VCaP (cell line): Measurements from ENCODE around the gene ARGLU1.
A peak's percentile ranks its signal among the peaks of the same experiment; 100 is the strongest.

Experiments
- H3K27ac ChIP-seq: fragments of 450-650 bp; 2 replicates; pipeline ENCODE4 v1.5.1; 2017
- CTCF ChIP-seq: fragments of 450-650 bp; conservative IDR thresholded peaks from 2 replicates; pipeline ENCODE4 v1.5.1; 2017; ENCODE audit warnings: mild to moderate bottlenecking, moderate library complexity

The ARGLU1 gene

GRCh38 chr13:106528718-106529414 lies 39.1 kb downstream of the ARGLU1 start:
- no peak for TF ChIP-seq CTCF
- peak overlapping the region; percentile 91 for H3K27ac ChIP-seq

GRCh38 chr13:106527826-106528225 lies 40.1 kb downstream of the ARGLU1 start:
- TF ChIP-seq CTCF = no peak
- 0 out of 2 replicates have a peak overlapping the region, but pooled peaks have one; percentile 3 for H3K27ac ChIP-seq

GRCh38 chr13:106527445-106527801 lies 40.5 kb downstream of the ARGLU1 start:
- H3K27ac ChIP-seq = 0 out of 2 replicates have a peak overlapping the region, but pooled peaks have one; percentile 3
- TF ChIP-seq CTCF = no peak

GRCh38 chr13:106526738-106527444 lies 41.0 kb downstream of the ARGLU1 start:
- no peak overlapping the region for H3K27ac ChIP-seq
- TF ChIP-seq CTCF = no peak

GRCh38 chr13:106525865-106526264 lies 42.1 kb downstream of the ARGLU1 start:
- TF ChIP-seq CTCF = no peak

GRCh38 chr13:106524108-106524507 lies 43.8 kb downstream of the ARGLU1 start:
- no peak for TF ChIP-seq CTCF
- H3K27ac ChIP-seq = no peak overlapping the region

More at GRCh38 chr13:106525865-106526264, 42.1 kb downstream of the ARGLU1 start:
- H3K27ac ChIP-seq = no peak overlapping the region

- TF ChIP-seq CTCF = no peak
- peak overlapping the region; percentile 38 for H3K27ac ChIP-seq
Measured at GRCh38 chr13:106523576-106523975, 44.4 kb downstream of the ARGLU1 start.
